SU-DHL-6 (cell line): ENCODE measurements around the gene MED26.
"Not testable (repeated sequence)": the region's sequence is repeated elsewhere in the genome, so short reads cannot be mapped to it uniquely, and the experiment has no call there.

ENCODE experiments used
- EZH2phosphoT487 ChIP-seq: fragments of 200-600 bp; sonication (generic), shearing (Covaris generic); conservative IDR thresholded peaks from 2 replicates; pipeline ENCODE4 v1.6.1; 2018; ENCODE audit warnings: mild to moderate bottlenecking, antibody characterized with exemption, low read length, moderate library complexity, mixed read lengths
- TF ChIP-seq, protein P1 (sequence below): fragments of 200-600 bp; sonication (generic); IDR thresholded peaks from one replicate; pipeline ENCODE4 v1.5.1; 2017; ENCODE audit warnings: antibody characterized with exemption, mild to moderate bottlenecking, low read length, moderate library complexity; ENCODE audit not compliant: insufficient read depth, poor library complexity, severe bottlenecking

GRCh38 chr19:16673839-16674238 is 45.8 kb upstream of the MED26 start:
- TF ChIP-seq, protein P1, sequence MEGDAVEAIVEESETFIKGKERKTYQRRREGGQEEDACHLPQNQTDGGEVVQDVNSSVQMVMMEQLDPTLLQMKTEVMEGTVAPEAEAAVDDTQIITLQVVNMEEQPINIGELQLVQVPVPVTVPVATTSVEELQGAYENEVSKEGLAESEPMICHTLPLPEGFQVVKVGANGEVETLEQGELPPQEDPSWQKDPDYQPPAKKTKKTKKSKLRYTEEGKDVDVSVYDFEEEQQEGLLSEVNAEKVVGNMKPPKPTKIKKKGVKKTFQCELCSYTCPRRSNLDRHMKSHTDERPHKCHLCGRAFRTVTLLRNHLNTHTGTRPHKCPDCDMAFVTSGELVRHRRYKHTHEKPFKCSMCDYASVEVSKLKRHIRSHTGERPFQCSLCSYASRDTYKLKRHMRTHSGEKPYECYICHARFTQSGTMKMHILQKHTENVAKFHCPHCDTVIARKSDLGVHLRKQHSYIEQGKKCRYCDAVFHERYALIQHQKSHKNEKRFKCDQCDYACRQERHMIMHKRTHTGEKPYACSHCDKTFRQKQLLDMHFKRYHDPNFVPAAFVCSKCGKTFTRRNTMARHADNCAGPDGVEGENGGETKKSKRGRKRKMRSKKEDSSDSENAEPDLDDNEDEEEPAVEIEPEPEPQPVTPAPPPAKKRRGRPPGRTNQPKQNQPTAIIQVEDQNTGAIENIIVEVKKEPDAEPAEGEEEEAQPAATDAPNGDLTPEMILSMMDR = not testable (repeated sequence)
- TF ChIP-seq EZH2phosphoT487 = not testable (repeated sequence)
